ENCODE results near the gene TVP23C. TPM values are rescaled to one million over a fixed set of nuclear protein-coding genes. Genes with fewer than 3 reads are reported as not detected.

Gene TVP23C
- polyA plus RNA-seq, 4 donors = 1.9 to 12.8 (median 3.3) TPM

DNA sequence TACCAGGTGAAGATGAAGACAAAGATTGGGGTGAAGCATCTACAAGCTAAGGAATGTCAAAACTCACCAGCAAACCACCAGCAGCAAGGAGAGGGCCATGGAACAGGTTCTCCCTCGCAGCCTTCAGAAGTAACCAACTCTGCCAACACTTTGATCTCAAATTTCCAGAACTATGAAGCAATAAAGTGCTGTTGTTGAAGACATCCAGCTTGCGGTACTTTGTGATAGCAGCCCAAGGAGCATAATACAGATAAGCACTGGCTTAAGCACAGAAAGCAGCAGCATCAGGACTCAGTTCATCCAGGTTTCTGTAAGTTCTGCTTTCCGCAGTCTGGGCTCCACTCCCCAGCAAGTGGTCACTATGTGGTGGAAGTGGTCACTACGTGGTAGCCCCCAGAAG is 79.9 kb downstream of the TVP23C start:
- FAIRE-seq (no peak), DNase-seq (peak in 1 of 2 donors; percentile 33)
- H3K4me3 ChIP-seq (ENCODE audit: low read depth in 1 of 3, low read length in 3 of 3) = no peak overlapping the region
- no peak overlapping the region for H3K27ac ChIP-seq (ENCODE audit: low read depth in 1 of 3, low read length in 2 of 3)
- peaks cover 0 to 8% (median 3%) of the 10 kb centered on the region in 3 donors for H3K4me1 ChIP-seq (ENCODE audit: control insufficient read depth in 3 of 3, insufficient read depth in 2 of 3, low read depth in 1 of 3, low read length in 2 of 3)
- peaks cover 0 to 13% (median 0%) of the 10 kb centered on the region in 3 donors for H3K36me3 ChIP-seq (ENCODE audit: control insufficient read depth in 3 of 3, insufficient read depth in 2 of 3, low read depth in 1 of 3, low read length in 3 of 3)
- no peaks in the 10 kb centered on the region for H3K9me3 ChIP-seq (ENCODE audit: control insufficient read depth in 2 of 2, insufficient read depth in 1 of 2, low read depth in 1 of 2, low read length in 1 of 2)
- no peaks in the 10 kb centered on the region for H3K27me3 ChIP-seq (ENCODE audit: control insufficient read depth in 3 of 3, insufficient read depth in 3 of 3, low read length in 3 of 3)
- 16 to 52% (median 42%) methylated on average over 4 of the region's 4 CpGs for WGBS, 3 donors

DNA sequence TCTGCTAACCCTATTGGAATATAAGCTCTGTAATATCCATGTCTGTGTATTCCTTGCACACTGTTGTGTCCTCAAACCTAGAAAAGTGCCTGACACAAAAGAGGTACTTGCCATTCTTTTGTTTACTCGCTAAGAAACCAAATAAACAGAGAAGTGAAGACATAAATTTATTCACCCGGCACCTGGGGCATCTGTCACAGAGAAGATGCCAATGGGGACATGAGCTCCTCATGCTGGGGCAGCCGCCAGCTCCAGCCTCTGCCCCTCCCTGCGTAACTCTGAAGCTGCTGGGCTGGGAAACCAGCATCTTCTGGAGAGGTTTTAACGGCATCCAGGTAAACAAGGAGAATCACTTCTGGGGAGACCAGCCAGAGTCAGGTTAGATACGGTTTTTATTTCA is 80.8 kb downstream of the TVP23C start:
- H3K36me3 ChIP-seq (ENCODE audit: control insufficient read depth in 3 of 3, insufficient read depth in 2 of 3, low read depth in 1 of 3, low read length in 3 of 3) = peaks cover 0 to 10% (median 0%) of the 10 kb centered on the region in 3 donors
- DNase-seq (no peak), FAIRE-seq (no peak)
- no peak overlapping the region for H3K4me3 ChIP-seq (ENCODE audit: low read depth in 1 of 3, low read length in 3 of 3)
- no peak overlapping the region for H3K27ac ChIP-seq (ENCODE audit: low read depth in 1 of 3, low read length in 2 of 3)
- H3K4me1 ChIP-seq (ENCODE audit: control insufficient read depth in 3 of 3, insufficient read depth in 2 of 3, low read depth in 1 of 3, low read length in 2 of 3) = peaks cover 0 to 8% (median 3%) of the 10 kb centered on the region in 3 donors
- H3K9me3 ChIP-seq (ENCODE audit: control insufficient read depth in 2 of 2, insufficient read depth in 1 of 2, low read depth in 1 of 2, low read length in 1 of 2) = no peaks in the 10 kb centered on the region
- 84 to 85% (median 84%) methylated on average over 6 of the region's 6 CpGs for WGBS, 3 donors
- no peaks in the 10 kb centered on the region for H3K27me3 ChIP-seq (ENCODE audit: control insufficient read depth in 3 of 3, insufficient read depth in 3 of 3, low read length in 3 of 3)

DNA sequence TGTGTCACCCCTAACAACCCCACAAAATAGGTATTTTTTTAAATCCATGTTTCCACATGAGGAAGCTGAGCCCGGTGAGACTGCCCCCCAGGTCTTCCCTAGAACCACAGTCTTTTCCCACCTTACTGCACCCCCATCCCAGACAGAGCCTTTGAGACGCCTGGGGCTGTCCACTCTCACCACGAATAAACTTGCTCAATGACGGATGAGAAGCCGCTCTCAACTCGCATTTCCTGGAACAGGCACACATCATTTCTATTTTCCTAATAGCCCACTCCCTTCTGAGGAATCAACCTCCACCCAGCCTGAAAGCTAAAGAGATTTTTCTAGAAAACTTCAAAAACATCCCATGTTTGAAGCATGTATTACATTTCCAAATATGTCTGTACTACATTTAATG is 81.8 kb downstream of the TVP23C start:
- peaks cover 0 to 8% (median 0%) of the 10 kb centered on the region in 3 donors for H3K36me3 ChIP-seq (ENCODE audit: control insufficient read depth in 3 of 3, insufficient read depth in 2 of 3, low read depth in 1 of 3, low read length in 3 of 3)
- FAIRE-seq (no peak), DNase-seq (no peak)
- H3K4me3 ChIP-seq (ENCODE audit: low read depth in 1 of 3, low read length in 3 of 3) = no peak overlapping the region
- peaks cover 0 to 8% (median 3%) of the 10 kb centered on the region in 3 donors for H3K4me1 ChIP-seq (ENCODE audit: control insufficient read depth in 3 of 3, insufficient read depth in 2 of 3, low read depth in 1 of 3, low read length in 2 of 3)
- 80 to 95% (median 92%) methylated on average over 6 of the region's 6 CpGs for WGBS, 3 donors
- H3K9me3 ChIP-seq (ENCODE audit: control insufficient read depth in 2 of 2, insufficient read depth in 1 of 2, low read depth in 1 of 2, low read length in 1 of 2) = no peaks in the 10 kb centered on the region
- no peak overlapping the region for H3K27ac ChIP-seq (ENCODE audit: low read depth in 1 of 3, low read length in 2 of 3)
- H3K27me3 ChIP-seq (ENCODE audit: control insufficient read depth in 3 of 3, insufficient read depth in 3 of 3, low read length in 3 of 3) = no peaks in the 10 kb centered on the region

DNA sequence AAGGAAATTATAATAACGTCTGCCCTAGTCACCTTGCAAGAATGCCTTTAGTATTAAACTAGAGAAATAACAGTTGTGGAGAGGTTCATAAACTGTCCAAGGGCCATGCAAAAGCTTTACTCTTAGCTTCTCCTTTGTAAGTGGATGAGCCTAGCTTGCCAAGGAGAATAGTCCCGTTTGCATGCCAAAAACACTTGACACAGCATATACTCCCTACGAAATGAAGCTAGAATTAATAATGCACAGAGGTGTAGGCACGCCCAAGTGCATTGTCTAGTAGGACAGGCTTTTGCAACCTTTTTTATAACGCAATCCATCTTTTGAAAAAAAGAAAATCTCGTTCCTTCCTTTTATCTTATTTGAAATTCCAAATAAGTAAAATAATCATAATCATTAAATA is 83.1 kb downstream of the TVP23C start:
- 68 to 74% (median 72%) methylated on average over 6 of the region's 6 CpGs for WGBS, 3 donors
- no peak overlapping the region for H3K27ac ChIP-seq (ENCODE audit: low read depth in 1 of 3, low read length in 2 of 3)
- FAIRE-seq = no peak
- H3K27me3 ChIP-seq (ENCODE audit: control insufficient read depth in 3 of 3, insufficient read depth in 3 of 3, low read length in 3 of 3) = no peaks in the 10 kb centered on the region
- peaks cover 0 to 8% (median 0%) of the 10 kb centered on the region in 3 donors for H3K36me3 ChIP-seq (ENCODE audit: control insufficient read depth in 3 of 3, insufficient read depth in 2 of 3, low read depth in 1 of 3, low read length in 3 of 3)
- no peak overlapping the region for H3K4me3 ChIP-seq (ENCODE audit: low read depth in 1 of 3, low read length in 3 of 3)
- peaks cover 0 to 8% (median 3%) of the 10 kb centered on the region in 3 donors for H3K4me1 ChIP-seq (ENCODE audit: control insufficient read depth in 3 of 3, insufficient read depth in 2 of 3, low read depth in 1 of 3, low read length in 2 of 3)
- no peaks in the 10 kb centered on the region for H3K9me3 ChIP-seq (ENCODE audit: control insufficient read depth in 2 of 2, insufficient read depth in 1 of 2, low read depth in 1 of 2, low read length in 1 of 2)
- no peak for DNase-seq

DNA sequence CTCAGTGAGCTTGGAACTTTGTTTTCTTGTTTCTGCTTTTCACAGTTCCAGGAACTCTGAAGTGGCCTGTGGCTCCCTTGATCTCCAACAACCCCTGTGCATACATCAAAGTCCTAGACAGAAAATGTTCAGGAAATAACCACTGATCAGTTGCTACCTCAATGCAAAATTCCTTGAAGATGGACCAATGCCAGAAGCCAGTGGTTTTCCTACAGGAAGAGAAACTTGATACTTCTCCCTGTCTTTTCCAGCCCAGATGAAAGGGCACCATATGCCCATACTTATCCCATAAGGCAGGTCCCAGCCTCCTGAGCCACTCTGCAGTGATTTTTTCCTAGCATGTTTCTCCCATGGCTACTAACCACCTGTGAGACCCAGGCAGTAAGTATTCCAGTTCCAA is 83.6 kb downstream of the TVP23C start:
- Histone ChIP-seq H3K9me3 (ENCODE audit: control insufficient read depth in 2 of 2, insufficient read depth in 1 of 2, low read depth in 1 of 2, low read length in 1 of 2) (no peaks in the 10 kb centered on the region), H3K27ac (ENCODE audit: low read depth in 1 of 3, low read length in 2 of 3) (peak overlapping the region in 1 of 3 donors; percentile 29), H3K4me3 (ENCODE audit: low read depth in 1 of 3, low read length in 3 of 3) (no peak overlapping the region), H3K4me1 (ENCODE audit: control insufficient read depth in 3 of 3, insufficient read depth in 2 of 3, low read depth in 1 of 3, low read length in 2 of 3) (peaks cover 0 to 8% (median 3%) of the 10 kb centered on the region in 3 donors), H3K27me3 (ENCODE audit: control insufficient read depth in 3 of 3, insufficient read depth in 3 of 3, low read length in 3 of 3) (no peaks in the 10 kb centered on the region), H3K36me3 (ENCODE audit: control insufficient read depth in 3 of 3, insufficient read depth in 2 of 3, low read depth in 1 of 3, low read length in 3 of 3) (peaks cover 0 to 8% (median 0%) of the 10 kb centered on the region in 3 donors)
- DNase-seq (no peak), FAIRE-seq (no peak)

DNA sequence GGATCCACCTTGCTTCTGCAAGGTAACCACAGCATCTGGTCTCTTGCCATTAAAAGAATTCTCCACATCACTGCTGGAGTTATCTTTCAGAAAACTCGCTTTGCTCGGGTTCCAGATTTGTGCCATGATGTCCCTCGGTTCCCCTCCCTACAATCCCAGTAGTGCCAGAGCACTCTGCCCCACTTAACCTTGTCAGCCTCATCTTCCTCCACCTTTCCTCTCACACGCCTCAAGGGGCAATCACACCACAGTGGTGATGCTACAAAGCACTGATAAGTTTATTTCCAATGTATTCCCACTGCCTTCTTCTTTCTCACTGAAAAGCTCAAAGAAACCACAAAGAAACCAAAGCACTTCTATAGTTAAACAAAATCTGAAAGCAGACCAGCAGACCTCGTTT is 84.4 kb downstream of the TVP23C start:
- no peak overlapping the region for H3K4me3 ChIP-seq (ENCODE audit: low read depth in 1 of 3, low read length in 3 of 3)
- FAIRE-seq (no peak), DNase-seq (no peak)
- H3K27me3 ChIP-seq (ENCODE audit: control insufficient read depth in 3 of 3, insufficient read depth in 3 of 3, low read length in 3 of 3) = no peaks in the 10 kb centered on the region
- H3K9me3 ChIP-seq (ENCODE audit: control insufficient read depth in 2 of 2, insufficient read depth in 1 of 2, low read depth in 1 of 2, low read length in 1 of 2) = no peaks in the 10 kb centered on the region
- peaks cover 0 to 14% (median 6%) of the 10 kb centered on the region in 3 donors for H3K4me1 ChIP-seq (ENCODE audit: control insufficient read depth in 3 of 3, insufficient read depth in 2 of 3, low read depth in 1 of 3, low read length in 2 of 3)
- peaks cover 0 to 8% (median 0%) of the 10 kb centered on the region in 3 donors for H3K36me3 ChIP-seq (ENCODE audit: control insufficient read depth in 3 of 3, insufficient read depth in 2 of 3, low read depth in 1 of 3, low read length in 3 of 3)
- 79 to 89% (median 86%) methylated on average over 5 of the region's 5 CpGs for WGBS, 3 donors
- H3K27ac ChIP-seq (ENCODE audit: low read depth in 1 of 3, low read length in 2 of 3) = no peak overlapping the region

DNA sequence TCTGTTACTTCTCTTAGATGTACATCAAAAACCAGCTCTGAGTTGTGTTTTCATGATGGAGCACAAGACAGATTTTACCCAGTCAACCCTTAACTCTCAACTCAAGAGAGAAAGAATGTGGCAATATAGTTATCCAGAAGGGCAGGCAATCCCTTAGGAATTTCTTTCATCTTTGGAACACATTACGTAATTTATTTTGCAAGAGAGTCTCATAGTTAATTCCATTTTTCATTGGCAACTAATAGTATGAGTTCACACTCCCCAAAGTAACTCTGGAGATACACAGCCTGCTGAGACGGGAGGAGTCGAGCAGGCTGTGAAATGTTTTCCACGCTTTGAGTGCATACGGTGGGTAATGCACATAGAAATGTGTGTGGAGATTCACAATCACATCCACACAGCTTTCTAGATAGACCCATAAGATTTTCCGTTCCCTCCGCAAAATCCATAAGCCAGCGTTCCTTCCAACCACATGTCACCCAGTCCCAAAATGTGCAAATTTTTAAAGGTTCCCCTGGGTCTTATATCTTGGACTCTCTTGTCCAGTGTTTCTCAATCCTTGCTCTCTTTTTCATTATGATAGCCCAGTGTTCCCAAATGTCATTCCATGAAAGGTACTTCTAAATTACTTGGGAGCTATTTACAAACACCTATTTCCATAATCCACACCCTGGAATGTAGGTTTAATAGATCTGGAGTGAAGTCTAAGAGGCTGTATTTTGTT is 87.5 kb downstream of the TVP23C start:
- Histone ChIP-seq H3K9me3 (ENCODE audit: control insufficient read depth in 2 of 2, insufficient read depth in 1 of 2, low read depth in 1 of 2, low read length in 1 of 2) (no peaks in the 10 kb centered on the region), H3K27ac (ENCODE audit: low read depth in 1 of 3, low read length in 2 of 3) (no peak overlapping the region), H3K27me3 (ENCODE audit: control insufficient read depth in 3 of 3, insufficient read depth in 3 of 3, low read length in 3 of 3) (no peaks in the 10 kb centered on the region), H3K36me3 (ENCODE audit: control insufficient read depth in 3 of 3, insufficient read depth in 2 of 3, low read depth in 1 of 3, low read length in 3 of 3) (no peaks in the 10 kb centered on the region), H3K4me3 (ENCODE audit: low read depth in 1 of 3, low read length in 3 of 3) (no peak overlapping the region), H3K4me1 (ENCODE audit: control insufficient read depth in 3 of 3, insufficient read depth in 2 of 3, low read depth in 1 of 3, low read length in 2 of 3) (peaks cover 3 to 33% (median 9%) of the 10 kb centered on the region in 3 donors)
- peak in 1 of 2 donors; percentile 44 for DNase-seq
- 83 to 93% (median 89%) methylated on average over 8 of the region's 8 CpGs for WGBS, 3 donors
- no peak for FAIRE-seq

DNA sequence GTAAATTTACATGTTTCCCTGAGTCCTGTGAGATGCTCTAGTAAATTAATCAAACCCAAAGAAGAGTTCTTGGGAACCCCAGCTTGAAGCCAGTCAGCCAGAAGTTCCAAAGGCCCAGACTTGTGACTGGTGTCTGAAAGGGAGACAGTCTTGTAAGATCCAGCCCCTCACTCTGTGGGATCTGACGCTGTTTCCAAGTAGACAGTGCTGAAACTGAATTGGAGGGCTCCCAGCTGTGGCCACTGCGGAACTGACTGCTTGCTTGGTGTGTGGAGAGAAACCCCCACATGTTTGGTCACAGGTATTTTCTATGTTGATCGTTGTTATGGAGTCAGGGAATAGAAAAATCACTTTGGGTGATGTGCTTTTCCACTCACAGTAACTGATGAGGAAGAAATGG is 90.4 kb downstream of the TVP23C start:
- H3K27ac ChIP-seq (ENCODE audit: low read depth in 1 of 3, low read length in 2 of 3) = peak overlapping the region; percentile 72 to 79 (median 76)
- FAIRE-seq = no peak

More for the DNA sequence above, 90.4 kb downstream of the TVP23C start:
- no peak for DNase-seq
- H3K9me3 ChIP-seq (ENCODE audit: control insufficient read depth in 2 of 2, insufficient read depth in 1 of 2, low read depth in 1 of 2, low read length in 1 of 2) = no peaks in the 10 kb centered on the region
- peaks cover 9 to 50% (median 12%) of the 10 kb centered on the region in 3 donors for H3K4me1 ChIP-seq (ENCODE audit: control insufficient read depth in 3 of 3, insufficient read depth in 2 of 3, low read depth in 1 of 3, low read length in 2 of 3)
- H3K27me3 ChIP-seq (ENCODE audit: control insufficient read depth in 3 of 3, insufficient read depth in 3 of 3, low read length in 3 of 3) = no peaks in the 10 kb centered on the region
- no peak overlapping the region for H3K4me3 ChIP-seq (ENCODE audit: low read depth in 1 of 3, low read length in 3 of 3)
- 61 to 95% (median 85%) methylated on average over 3 of the region's 3 CpGs for WGBS, 3 donors
- H3K36me3 ChIP-seq (ENCODE audit: control insufficient read depth in 3 of 3, insufficient read depth in 2 of 3, low read depth in 1 of 3, low read length in 3 of 3) = no peaks in the 10 kb centered on the region

All from small intestine (tissue), 7 donors.